ENCODE data around the gene OR52I1.

Gene OR52I1

GRCh38 chr11:4560467-4560866 is 33.4 kb upstream of the OR52I1 start:
- no peak for TF ChIP-seq CTCF (IDR thresholded peaks at IDR 0.05; ENCODE audit: low read depth, low read length, missing control alignments)
- no peak overlapping the region for H3K4me3 ChIP-seq (ENCODE audit: low read depth, low read length)
- in situ Hi-C loops (cut with HindIII; ENCODE audit: low sequenced_read_pairs): no loop called here
- no peak for DNase-seq (ENCODE audit: low read depth)

GRCh38 chr11:4565371-4565770 is 28.5 kb upstream of the OR52I1 start:
- no peak for TF ChIP-seq CTCF (IDR thresholded peaks at IDR 0.05; ENCODE audit: low read depth, low read length, missing control alignments)
- in situ Hi-C loops (cut with HindIII; ENCODE audit: low sequenced_read_pairs): no loop called here
- no peak for DNase-seq (ENCODE audit: low read depth)
- no peak overlapping the region for H3K4me3 ChIP-seq (ENCODE audit: low read depth, low read length)

GRCh38 chr11:4569075-4569474 is 24.8 kb upstream of the OR52I1 start:
- in situ Hi-C loops (cut with HindIII; ENCODE audit: low sequenced_read_pairs): no loop called here

GRCh38 chr11:4576880-4577279 is 17.0 kb upstream of the OR52I1 start:
- no peak overlapping the region for H3K4me3 ChIP-seq (ENCODE audit: low read depth, low read length)
- DNase-seq (ENCODE audit: low read depth): no peak
- no peak for TF ChIP-seq CTCF (IDR thresholded peaks at IDR 0.05; ENCODE audit: low read depth, low read length, missing control alignments)
- in situ Hi-C loops (cut with HindIII; ENCODE audit: low sequenced_read_pairs): no loop called here

More at GRCh38 chr11:4569075-4569474, 24.8 kb upstream of the OR52I1 start:
- no peak overlapping the region for H3K4me3 ChIP-seq (ENCODE audit: low read depth, low read length)
- DNase-seq (ENCODE audit: low read depth): no peak
- TF ChIP-seq CTCF (IDR thresholded peaks at IDR 0.05; ENCODE audit: low read depth, low read length, missing control alignments): no peak

- DNase-seq (ENCODE audit: low read depth): no peak
- TF ChIP-seq CTCF (IDR thresholded peaks at IDR 0.05; ENCODE audit: low read depth, low read length, missing control alignments): no peak
- no peak overlapping the region for H3K4me3 ChIP-seq (ENCODE audit: low read depth, low read length)
- in situ Hi-C loops (cut with HindIII; ENCODE audit: low sequenced_read_pairs): no loop called here
Measured at GRCh38 chr11:4577761-4578160, 16.1 kb upstream of the OR52I1 start.

- in situ Hi-C loops (cut with HindIII; ENCODE audit: low sequenced_read_pairs): no loop called here
- DNase-seq (ENCODE audit: low read depth): no peak
- no peak for TF ChIP-seq CTCF (IDR thresholded peaks at IDR 0.05; ENCODE audit: low read depth, low read length, missing control alignments)
- H3K4me3 ChIP-seq (ENCODE audit: low read depth, low read length): no peak overlapping the region
Measured at GRCh38 chr11:4578624-4579023, 15.2 kb upstream of the OR52I1 start.

- in situ Hi-C loops (cut with HindIII; ENCODE audit: low sequenced_read_pairs): no loop called here
- H3K4me3 ChIP-seq (ENCODE audit: low read depth, low read length): no peak overlapping the region
- no peak for TF ChIP-seq CTCF (IDR thresholded peaks at IDR 0.05; ENCODE audit: low read depth, low read length, missing control alignments)
- no peak for DNase-seq (ENCODE audit: low read depth)
Measured at GRCh38 chr11:4580124-4580523, 13.7 kb upstream of the OR52I1 start.
